HepG2 (cell line): ENCODE data around the gene MED28. TPM values are rescaled to one million over a fixed set of nuclear protein-coding genes. Genes with fewer than 3 reads are reported as not detected.

Source experiments
- AKNA ChIP-seq: sonication (generic); formaldehyde crosslinking; IDR thresholded peaks from 2 replicates; pipeline ENCODE4 v1.4.0; 2020; ENCODE audit warnings: missing genetic modification reagents, borderline replicate concordance
- ELF4 ChIP-seq: sonication (generic); formaldehyde crosslinking; IDR thresholded peaks from 2 replicates; pipeline ENCODE4 v1.5.0; 2020; ENCODE audit warnings: missing genetic modification reagents, mild to moderate bottlenecking, moderate library complexity, borderline replicate concordance
- ELK4 ChIP-seq: sonication (generic); formaldehyde crosslinking; IDR thresholded peaks from 2 replicates; pipeline ENCODE4 v1.9.0; 2021; ENCODE audit warnings: missing genetic modification reagents, borderline replicate concordance
- KLF11 ChIP-seq: IDR thresholded peaks from 2 replicates; pipeline ENCODE4 v1.6.1; 2016; ENCODE audit warnings: missing compliant biosample characterization
- TFDP1 ChIP-seq: IDR thresholded peaks from 2 replicates; pipeline ENCODE4 v1.6.1; 2016; ENCODE audit warnings: missing compliant biosample characterization, missing genetic modification reagents, borderline replicate concordance
- ZBTB7A ChIP-seq: sonication (generic); formaldehyde crosslinking; IDR thresholded peaks from 2 replicates; pipeline ENCODE4 v1.8.0; 2022; ENCODE audit warnings: mild to moderate bottlenecking, missing genetic modification reagents
- ZNF142 ChIP-seq: sonication (generic); formaldehyde crosslinking; IDR thresholded peaks from 2 replicates; pipeline ENCODE4 v1.4.0; 2020; ENCODE audit warnings: missing genetic modification reagents
- ZNF557 ChIP-seq: sonication (generic); formaldehyde crosslinking; IDR thresholded peaks from 2 replicates; pipeline ENCODE4 v1.4.0; 2020; ENCODE audit warnings: missing genetic modification reagents
- ZNF670 ChIP-seq: sonication (generic); formaldehyde crosslinking; IDR thresholded peaks from 2 replicates; pipeline ENCODE4 v1.8.0; 2022; ENCODE audit warnings: mild to moderate bottlenecking, missing genetic modification reagents, borderline replicate concordance
- polyA plus RNA-seq, 8 experiments: library from polyadenylated mRNA; depleted of rRNA in 3 of 8; stranded (reverse) in 7 of 8; unstranded in 1 of 8; fragments of >200 nt; fragmentation: Illumina TruSeq in 4 of 8; extraction: Trizol in 4 of 8; gene quantifications; 2 replicates each; pipeline versions ENCODE4 v1.2.1 to v1.2.3, GENCODE V29; 2011 to 2016; ENCODE audit warnings: low read depth in 4 of 8, missing spikeins in 1 of 8, mixed read lengths in 1 of 8; ENCODE audit not compliant: insufficient read depth in 1 of 8
- total RNA-seq, 5 experiments: library from RNA; depleted of rRNA; stranded (reverse); fragments of >200 nt; fragmentation: Illumina TruSeq; extraction: Trizol; gene quantifications; 2 replicates each; pipeline ENCODE4 v1.2.3, GENCODE V29; 2016; ENCODE audit warnings: low read depth in 1 of 5

Gene MED28
- total and polyA plus RNA-seq, 2 of the 13 experiments (the other 11 are each of a cell fraction or from before 2014, with no cell fraction given), result 41.3 to 65.7 TPM

- TF ChIP-seq ZNF142 (CRISPR knock-in tag), result no peak
- TF ChIP-seq TFDP1 (CRISPR knock-in tag), result no peak
- no peak for TF ChIP-seq ZNF557
- no peak for TF ChIP-seq ZNF670 (CRISPR knock-in tag)
- TF ChIP-seq ELK4 (CRISPR knock-in tag), result no peak
- no peak for TF ChIP-seq KLF11
- TF ChIP-seq ELF4, result no peak
- TF ChIP-seq ZBTB7A, result no peak
- no peak for TF ChIP-seq AKNA
These were observed 36.6 kb upstream of the MED28 start (continued) for GRCh38 chr4:17577665-17578481.
